ENCODE results near the gene AGAP3.

AGAP3 gene

DNA sequence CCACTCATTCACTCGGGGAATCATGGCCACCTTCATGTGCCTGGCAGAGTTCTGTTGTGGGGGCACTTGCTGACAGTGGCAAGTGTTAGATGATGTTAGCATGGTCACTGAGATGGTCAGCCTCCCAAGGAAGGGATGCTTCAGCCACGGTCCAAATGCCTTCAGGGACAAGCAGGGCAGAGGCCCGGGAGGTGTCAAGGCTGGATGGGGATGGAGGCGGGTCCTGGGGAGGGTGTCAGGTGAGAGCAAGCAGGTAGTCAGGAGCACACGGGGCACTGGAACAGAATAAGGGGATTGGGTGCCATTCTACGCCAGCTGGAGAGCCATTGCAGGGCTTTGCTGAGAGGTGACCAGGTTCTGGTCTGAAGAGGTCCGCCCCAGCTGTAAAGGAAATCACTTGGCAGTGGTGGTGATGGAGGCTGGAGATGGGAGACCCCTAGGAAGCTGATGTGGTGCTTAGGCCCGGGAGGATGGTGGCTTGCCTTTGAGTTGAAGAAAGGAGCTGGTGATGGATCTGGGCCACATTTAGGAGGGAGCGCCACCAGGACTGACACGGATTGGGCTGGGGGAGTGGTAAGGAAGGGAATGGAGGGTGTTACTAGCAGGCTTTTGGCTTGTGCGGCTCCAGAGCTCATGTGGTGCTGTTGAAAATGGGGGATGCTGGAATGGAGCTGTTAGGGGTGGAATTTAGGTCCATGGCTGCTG lies 24.1 kb downstream of the AGAP3 start:
- DNase-seq (ENCODE audit: low spot score), result no peak

- DNase-seq (ENCODE audit: low spot score), result peak; percentile 94
These were observed 24.8 kb downstream of the AGAP3 start for GRCh38 chr7:151110941-151111645.

DNA sequence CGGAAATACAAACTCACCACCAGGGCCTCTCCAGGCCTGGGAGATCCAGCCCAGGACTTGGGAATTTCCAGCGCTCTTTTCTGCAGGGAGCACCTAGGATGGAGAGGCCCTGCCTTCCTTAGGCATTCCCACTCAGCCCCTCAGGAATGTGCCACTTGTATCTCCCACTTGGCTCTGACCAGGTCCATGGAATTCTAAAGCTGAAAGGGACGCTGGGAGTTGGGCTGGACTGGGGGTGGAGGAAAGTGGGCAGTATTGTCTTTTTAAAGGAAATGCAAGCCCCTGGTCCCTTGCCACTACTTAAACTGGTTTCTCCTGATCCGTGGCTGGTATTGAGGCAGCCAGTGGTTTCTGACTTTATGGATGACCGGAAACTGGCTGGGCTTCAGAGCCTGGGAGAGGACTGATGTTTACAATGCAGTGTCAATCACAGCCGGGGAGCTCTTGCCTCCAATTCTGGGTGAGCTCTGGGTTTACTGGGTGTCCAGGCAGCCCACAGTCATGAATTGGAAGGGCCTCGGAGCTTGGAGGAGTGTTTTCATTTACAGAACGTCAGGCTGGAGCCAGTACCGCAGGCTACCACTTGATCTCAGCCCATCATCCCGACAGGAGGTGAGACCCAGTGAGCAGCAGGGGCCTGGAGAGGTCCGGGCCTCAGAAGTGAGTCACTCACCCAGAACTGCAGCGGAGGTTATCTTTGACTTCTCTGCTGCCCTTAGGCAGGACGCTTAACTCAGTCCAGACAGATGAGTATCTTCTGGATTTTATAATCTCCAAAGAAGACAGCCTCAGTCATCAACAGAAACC lies 27.3 kb downstream of the AGAP3 start:
- DNase-seq (ENCODE audit: low spot score), result peak; percentile 51

- no peak for DNase-seq (ENCODE audit: low spot score)
These were observed 28.1 kb downstream of the AGAP3 start for GRCh38 chr7:151114151-151115090.

- peak; percentile 32 for DNase-seq (ENCODE audit: low spot score)
These were observed 29.0 kb downstream of the AGAP3 start for GRCh38 chr7:151115121-151115835.

DNA sequence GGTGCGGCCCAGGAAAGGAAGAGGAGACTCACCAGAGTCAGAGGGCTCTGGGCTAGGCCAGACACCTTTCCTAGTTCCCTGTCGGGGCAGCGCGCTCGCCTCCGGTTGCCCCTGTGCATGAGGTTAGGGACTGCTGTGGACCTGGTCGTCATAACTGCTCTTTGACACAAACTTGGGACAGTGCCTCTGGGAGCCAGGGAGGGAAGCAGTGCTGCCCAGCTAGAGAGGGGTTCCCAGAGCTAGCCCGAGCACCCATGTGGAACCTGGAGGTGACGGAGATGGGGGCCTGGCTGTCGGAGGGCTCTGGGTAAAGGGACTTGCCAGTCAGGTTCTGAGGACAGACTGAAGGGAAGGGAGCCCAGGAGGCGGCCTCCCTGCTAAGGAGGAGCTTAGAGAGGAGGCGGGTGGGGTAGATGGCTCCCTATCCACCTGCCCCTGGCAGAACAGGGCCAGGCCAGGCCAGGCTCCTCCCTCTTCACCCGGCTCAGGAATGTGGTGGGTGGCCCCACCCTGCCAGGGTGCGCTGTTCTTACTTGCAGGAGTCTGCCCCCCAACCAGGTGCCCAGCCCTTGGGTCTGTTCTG lies 29.7 kb downstream of the AGAP3 start:
- DNase-seq (ENCODE audit: low spot score), result no peak

DNA sequence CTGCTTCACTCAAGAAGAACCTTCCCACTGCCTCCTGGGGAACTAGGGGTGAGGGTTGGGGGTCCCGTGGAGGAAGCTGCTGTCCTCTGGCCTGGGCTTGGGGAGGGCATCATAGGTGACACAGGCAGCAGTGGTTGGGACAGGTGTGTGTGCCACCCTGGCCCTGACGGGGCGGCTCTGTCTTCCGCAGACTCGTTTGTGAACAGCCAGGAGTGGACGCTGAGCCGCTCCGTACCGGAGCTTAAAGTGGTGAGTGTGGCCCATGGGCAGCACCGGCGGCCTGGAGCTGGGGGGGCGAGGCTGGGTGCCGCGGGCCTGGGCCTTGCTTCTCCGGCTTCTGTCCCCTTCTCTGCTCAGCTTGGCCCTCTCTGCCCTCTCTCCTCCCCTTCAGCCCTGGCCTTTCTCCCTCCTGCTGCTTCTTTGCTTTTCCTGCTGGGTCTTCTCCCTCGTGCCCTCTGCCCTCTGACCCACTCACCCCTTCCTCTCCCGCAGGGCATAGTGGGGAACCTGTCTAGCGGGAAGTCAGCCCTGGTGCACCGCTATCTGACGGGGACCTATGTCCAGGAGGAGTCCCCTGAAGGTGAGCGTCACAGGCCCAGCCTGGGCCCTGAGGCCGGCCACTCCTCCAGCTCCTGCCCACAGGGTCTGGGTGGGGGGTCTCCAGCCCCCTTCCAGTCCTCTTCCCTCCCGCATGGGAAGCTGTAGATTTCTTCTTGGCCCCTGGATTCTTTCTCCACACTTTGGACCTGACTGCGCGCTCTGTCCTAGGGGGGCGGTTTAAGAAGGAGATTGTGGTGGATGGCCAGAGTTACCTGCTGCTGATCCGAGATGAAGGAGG lies 30.5 kb downstream of the AGAP3 start:
- DNase-seq (ENCODE audit: low spot score), result no peak

DNA sequence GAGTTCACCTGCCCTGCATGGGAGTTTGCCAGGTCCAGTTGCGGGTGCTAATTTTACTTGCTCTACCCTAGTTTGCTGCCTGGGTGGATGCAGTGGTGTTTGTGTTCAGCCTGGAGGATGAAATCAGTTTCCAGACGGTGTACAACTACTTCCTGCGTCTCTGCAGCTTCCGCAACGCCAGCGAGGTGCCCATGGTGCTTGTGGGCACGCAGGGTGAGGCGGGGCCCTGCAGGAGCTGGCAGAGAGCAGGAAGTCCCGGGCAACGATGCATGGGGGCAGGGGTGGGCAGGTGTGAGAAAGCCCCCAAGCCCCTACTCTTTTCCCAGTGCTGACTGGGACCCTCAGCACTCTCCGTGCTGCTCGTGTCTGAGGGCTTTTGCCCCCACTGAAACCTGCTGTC lies 31.3 kb downstream of the AGAP3 start:
- DNase-seq (ENCODE audit: low spot score), result no peak

- no peak for DNase-seq (ENCODE audit: low spot score)
These were observed 32.1 kb downstream of the AGAP3 start for GRCh38 chr7:151118108-151119054.

- DNase-seq (ENCODE audit: low spot score), result no peak
These were observed 32.8 kb downstream of the AGAP3 start for GRCh38 chr7:151119055-151119415.

- no peak for DNase-seq (ENCODE audit: low spot score)
These were observed 33.6 kb downstream of the AGAP3 start for GRCh38 chr7:151119902-151120301.

DNA sequence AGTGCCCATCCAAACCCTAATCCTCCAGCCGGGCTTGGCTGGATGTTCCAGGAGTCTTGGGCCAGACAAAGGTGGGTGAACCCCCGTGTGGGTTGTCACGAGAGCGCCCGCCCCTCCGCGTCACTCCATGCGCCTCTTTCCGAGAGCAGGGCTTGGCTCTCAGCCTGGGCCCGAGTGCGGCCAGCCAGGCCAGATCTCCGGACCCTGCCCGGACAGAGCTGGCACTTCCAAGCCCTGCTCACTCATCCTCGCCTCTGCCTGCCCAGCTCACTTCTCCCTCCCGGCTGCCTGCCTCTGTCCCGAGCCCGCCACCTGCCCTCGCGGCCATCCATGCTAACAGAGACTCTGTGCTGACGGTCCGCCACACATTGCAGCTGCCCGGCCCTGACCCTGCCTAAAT lies 34.6 kb downstream of the AGAP3 start:
- DNase-seq (ENCODE audit: low spot score), result no peak

DNA sequence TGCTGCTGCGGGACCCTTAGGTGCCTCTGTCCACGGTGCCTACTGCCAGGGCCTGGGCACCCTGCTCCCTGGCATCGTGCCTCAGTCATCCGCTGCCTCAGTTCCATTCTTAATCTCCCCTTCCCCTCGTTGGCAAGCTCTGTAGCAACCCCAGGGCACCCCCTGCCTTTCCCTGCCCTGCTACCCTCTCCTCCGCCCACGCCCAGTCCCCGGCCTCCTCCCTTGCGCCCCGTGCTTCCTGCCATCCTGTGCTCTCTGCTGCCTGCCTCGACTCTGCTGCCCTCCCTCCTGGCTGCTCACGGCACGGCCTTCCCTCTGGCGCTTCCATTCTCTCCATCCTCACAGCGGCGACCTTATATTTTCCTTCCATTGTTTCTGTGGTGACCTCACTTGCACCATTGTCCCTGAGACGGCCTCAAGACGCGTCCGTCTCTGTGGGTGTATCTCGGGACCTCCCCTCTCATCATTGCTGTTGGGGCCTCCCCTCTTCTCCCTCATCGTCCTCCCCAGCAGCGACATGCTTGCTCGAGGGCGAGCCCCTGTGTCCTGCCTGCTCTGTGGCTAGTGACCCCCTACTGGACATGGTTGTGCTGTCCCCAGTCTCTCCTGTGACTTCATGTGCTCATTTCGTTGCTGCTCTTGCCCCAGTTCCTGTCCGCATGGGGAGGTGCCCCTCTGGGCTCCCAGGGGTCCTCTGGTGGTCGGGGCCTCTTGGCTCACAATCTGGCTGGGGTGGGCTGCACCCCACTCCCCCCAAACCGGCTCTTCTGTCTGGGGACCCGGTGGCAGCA lies 35.3 kb downstream of the AGAP3 start:
- DNase-seq (ENCODE audit: low spot score), result no peak

DNA sequence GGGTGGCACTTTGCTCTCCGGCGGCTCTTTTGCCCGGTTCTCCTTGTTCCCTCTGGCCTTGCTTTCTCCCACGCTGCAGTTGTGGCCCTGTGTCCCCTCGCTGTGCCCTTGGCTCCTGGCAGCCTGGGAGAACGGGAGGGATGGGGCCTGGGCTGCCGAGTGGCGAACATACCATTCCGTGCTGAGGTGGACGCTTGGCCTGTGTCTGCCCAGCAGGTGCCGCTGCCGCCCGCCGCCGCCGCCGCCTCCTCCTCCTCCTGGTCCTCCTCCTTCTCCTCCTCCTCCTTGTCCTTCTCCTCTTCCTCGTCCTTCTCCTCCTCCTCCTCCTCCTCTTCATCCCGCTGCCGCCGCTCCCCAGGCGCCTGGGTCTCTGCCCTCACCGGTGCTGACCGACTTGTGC lies 36.0 kb downstream of the AGAP3 start:
- DNase-seq (ENCODE audit: low spot score), result no peak

- no peak for DNase-seq (ENCODE audit: low spot score)
These were observed 36.5 kb downstream of the AGAP3 start for GRCh38 chr7:151122796-151123157.

GRCh38 chr7:151123158-151123821 lies 37.0 kb downstream of the AGAP3 start:
- DNase-seq (ENCODE audit: low spot score), result no peak

GRCh38 chr7:151123822-151124464 lies 37.7 kb downstream of the AGAP3 start:
- DNase-seq (ENCODE audit: low spot score), result peak; percentile 95
